HepG2 (cell line): Measurements from ENCODE around the gene CFAP210. TPM values are rescaled to one million over a fixed set of nuclear protein-coding genes. Genes with fewer than 3 reads are reported as not detected.

Source experiments
- ATAC-seq: fragments of 200-7000 bp; cut with Tn5 transposase; 3 replicates; pipeline ENCODE4 v1.9.1; 2020; ENCODE audit warnings: mild to moderate bottlenecking, moderate library complexity
- BruUV-seq: library from RNA; stranded (reverse); fragments of 400-500 nt; replicated peaks from 2 replicates; lab custom pipeline; 2021; lab: Mats Ljungman, UMichigan
- CTCF ChIA-PET: fragments of 300-600 bp; formaldehyde crosslinking; extraction: SDS; loops from one replicate; lab custom pipeline; 2021; ENCODE audit warnings: low total read pairs, inconsistent platforms, low intra/inter-chr PET ratio; lab: Yijun Ruan, JAX
- POLR2A ChIA-PET: fragments of 350-600 bp; sonication (Branson Sonifier 250); formaldehyde crosslinking; loops from one replicate; lab custom pipeline; 2020; ENCODE audit warnings: antibody characterized with exemption, inconsistent platforms; lab: Yijun Ruan, JAX
- DNase-seq: peaks from one replicate; pipeline ENCODE4 v3.0.0-alpha.2; 2015; ENCODE audit warnings: low spot score
- FAIRE-seq: peaks from 3 replicates; lab custom pipeline; 2011; peaks lifted over from hg19 to GRCh38; lab: Jason Lieb, UNC
- H2AFZ ChIP-seq: one replicate; pipeline ENCODE4 v1.6.1; 2011; ENCODE audit warnings: low read length, inconsistent platforms
- H3K27ac ChIP-seq: fragments of 300-600 bp; 3 replicates; pipeline ENCODE4 v1.8.0; 2011; ENCODE audit warnings: mixed run types, mild to moderate bottlenecking, mixed read lengths, low read length, inconsistent platforms; ENCODE audit not compliant: insufficient read depth; ENCODE audit errors: extremely low read length
- H3K27me3 ChIP-seq, 2 experiments: fragments of 200-600 bp in 1 of 2; 2 replicates in 1 of 2; 3 replicates in 1 of 2; pipeline versions ENCODE4 v1.6.0 to v1.8.0; 2011; ENCODE audit warnings: low read length in 2 of 2, mild to moderate bottlenecking in 2 of 2, moderate library complexity in 2 of 2, inconsistent platforms in 1 of 2; ENCODE audit not compliant: insufficient read depth in 2 of 2, control insufficient read depth in 1 of 2
- H3K36me3 ChIP-seq, 2 experiments: fragments of 200-600 bp in 1 of 2; replicated peaks in 1 of 2; 2 replicates in 1 of 2; 3 replicates in 1 of 2; pipeline versions ENCODE4 v1.5.1 to v1.8.0; 2011; ENCODE audit warnings: low read length in 2 of 2, inconsistent platforms in 1 of 2; ENCODE audit not compliant: insufficient read depth in 2 of 2, control insufficient read depth in 1 of 2
- H3K4me1 ChIP-seq: 2 replicates; pipeline ENCODE4 v1.5.1; 2012; ENCODE audit warnings: low read length, inconsistent platforms; ENCODE audit not compliant: insufficient read depth
- H3K4me2 ChIP-seq: 2 replicates; pipeline ENCODE4 v1.6.0; 2011; ENCODE audit warnings: low read depth, low read length, inconsistent platforms
- H3K4me3 ChIP-seq, 3 experiments: fragments of 200-600 bp in 1 of 3; sonication (generic), shearing (Covaris generic) in 1 of 3; replicated peaks in 1 of 3; 2 replicates each; pipeline ENCODE4 v1.5.1; 2011 to 2016; ENCODE audit warnings: low read length in 3 of 3, inconsistent platforms in 2 of 3, low read depth in 2 of 3, mild to moderate bottlenecking in 2 of 3, control low read depth in 1 of 3, mixed read lengths in 1 of 3; ENCODE audit not compliant: insufficient read depth in 1 of 3
- H3K79me2 ChIP-seq: one replicate; pipeline ENCODE4 v1.6.1; 2011; ENCODE audit warnings: low read length, inconsistent platforms; ENCODE audit not compliant: insufficient read depth
- H3K9ac ChIP-seq: 2 replicates; pipeline ENCODE4 v1.6.0; 2011; ENCODE audit warnings: mild to moderate bottlenecking, low read depth, low read length, inconsistent platforms; ENCODE audit not compliant: insufficient read depth
- H3K9me3 ChIP-seq: 2 replicates; pipeline ENCODE4 v1.5.1; 2012; ENCODE audit warnings: mild to moderate bottlenecking, low read length
- H4K20me1 ChIP-seq: 2 replicates; pipeline ENCODE4 v1.6.0; 2011; ENCODE audit warnings: inconsistent platforms, mild to moderate bottlenecking, low read length, moderate library complexity; ENCODE audit not compliant: insufficient read depth
- CEBPZ ChIP-seq: IDR thresholded peaks from 2 replicates; pipeline ENCODE4 v1.6.1; 2012; ENCODE audit warnings: low read length, improper control_type of control experiment
- E2F5 ChIP-seq: sonication (generic); formaldehyde crosslinking; conservative IDR thresholded peaks from 2 replicates; pipeline ENCODE4 v1.4.0; 2020; ENCODE audit warnings: missing genetic modification reagents
- FOXP1 ChIP-seq, 2 experiments: fragments of 450-650 bp in 1 of 2; IDR thresholded peaks; 2 replicates each; pipeline ENCODE4 v1.6.1; 2017 to 2018; ENCODE audit warnings: antibody characterized with exemption in 1 of 2
- GMEB1 ChIP-seq: sonication (generic); formaldehyde crosslinking; IDR thresholded peaks from 2 replicates; pipeline ENCODE4 v1.5.1; 2020; ENCODE audit warnings: missing genetic modification reagents, mild to moderate bottlenecking, borderline replicate concordance
- KDM3A ChIP-seq: IDR thresholded peaks from 2 replicates; pipeline ENCODE4 v1.6.1; 2018; ENCODE audit warnings: low read depth, missing compliant biosample characterization
- MED1 ChIP-seq: sonication (generic); formaldehyde crosslinking; IDR thresholded peaks from 2 replicates; pipeline ENCODE4 v1.4.0; 2020; ENCODE audit warnings: missing genetic modification reagents
- MTA1 ChIP-seq: sonication (generic); formaldehyde crosslinking; IDR thresholded peaks from 2 replicates; pipeline ENCODE4 v1.4.0; 2020; ENCODE audit warnings: missing genetic modification reagents, mild to moderate bottlenecking, borderline replicate concordance
- NFE2L2 ChIP-seq: fragments of 150-350 bp; IDR thresholded peaks from 2 replicates; pipeline ENCODE4 v1.6.1; 2014; ENCODE audit warnings: low read length
- REL ChIP-seq: sonication (generic); formaldehyde crosslinking; conservative IDR thresholded peaks from 2 replicates; pipeline ENCODE4 v1.8.0; 2022; ENCODE audit warnings: mild to moderate bottlenecking, missing genetic modification reagents, moderate library complexity
- ZNF10 ChIP-seq: sonication (generic); formaldehyde crosslinking; IDR thresholded peaks from 2 replicates; pipeline ENCODE4 v1.4.0; 2020; ENCODE audit warnings: mild to moderate bottlenecking, low read depth, missing genetic modification reagents, borderline replicate concordance
- ZNF30 ChIP-seq: sonication (generic); formaldehyde crosslinking; IDR thresholded peaks from 2 replicates; pipeline ENCODE4 v1.5.0; 2020; ENCODE audit warnings: mild to moderate bottlenecking, missing genetic modification reagents
- ZNF773 ChIP-seq: sonication (generic); formaldehyde crosslinking; IDR thresholded peaks from 2 replicates; pipeline ENCODE4 v1.4.0; 2020; ENCODE audit warnings: missing genetic modification reagents, borderline replicate concordance
- ZSCAN9 ChIP-seq: IDR thresholded peaks from 2 replicates; pipeline ENCODE4 v1.6.1; 2016; ENCODE audit warnings: borderline replicate concordance
- WGBS: methylation state at CpG from one replicate; pipeline ENCODE4 v1.1.6; 2017; ENCODE audit warnings: low lambda C conversion rate; 5-methylcytosine and 5-hydroxymethylcytosine counted together
- in situ Hi-C: cut with HindIII; loops from 2 replicates; pipeline ENCODE4 v1.10.0; 2017; ENCODE audit warnings: low pct_unique_long_range_greater_than_20kb; ENCODE audit not compliant: extremely low pct_ligation_motif_present
- intact Hi-C: fragments of 100-400 bp; cut with micrococcal nuclease; formaldehyde crosslinking; loops from one replicate; pipeline ENCODE4 v1.10.0; 2022; ENCODE audit not compliant: unreplicated experiment
- polyA plus RNA-seq, 8 experiments: library from polyadenylated mRNA; depleted of rRNA in 3 of 8; stranded (reverse) in 7 of 8; unstranded in 1 of 8; fragments of >200 nt; fragmentation: Illumina TruSeq in 4 of 8; extraction: Trizol in 4 of 8; gene quantifications; 2 replicates each; pipeline versions ENCODE4 v1.2.1 to v1.2.3, GENCODE V29; 2011 to 2016; ENCODE audit warnings: low read depth in 4 of 8, missing spikeins in 1 of 8, mixed read lengths in 1 of 8; ENCODE audit not compliant: insufficient read depth in 1 of 8
- total RNA-seq, 5 experiments: library from RNA; depleted of rRNA; stranded (reverse); fragments of >200 nt; fragmentation: Illumina TruSeq; extraction: Trizol; gene quantifications; 2 replicates each; pipeline ENCODE4 v1.2.3, GENCODE V29; 2016; ENCODE audit warnings: low read depth in 1 of 5

The CFAP210 gene
- total and polyA plus RNA-seq, 2 of the 13 experiments (the other 11 are each of a cell fraction or from before 2014, with no cell fraction given), result 0.18 TPM; not detected in 1

DNA sequence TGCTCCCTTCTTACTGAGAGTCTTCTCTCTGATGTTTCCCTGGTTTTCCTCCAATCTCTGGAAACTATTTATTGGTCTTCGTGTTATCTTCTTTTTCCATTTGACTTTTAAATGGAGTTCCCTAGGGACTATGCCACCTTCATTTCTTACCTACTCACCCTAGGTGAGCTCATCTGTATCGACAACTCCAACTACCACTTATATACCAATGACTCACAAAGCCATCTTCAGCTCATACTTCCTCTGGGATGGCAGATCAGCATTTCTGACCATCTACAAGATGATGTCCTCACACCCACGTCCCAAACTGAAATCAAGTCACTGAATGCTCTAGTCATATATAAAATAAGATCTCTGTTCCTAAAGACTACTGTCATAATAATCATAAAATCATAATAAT lies 40.6 kb downstream of the CFAP210 start:
- Histone ChIP-seq H3K79me2 (no peaks in the 10 kb centered on the region), H3K27me3 (no peaks in the 10 kb centered on the region), H3K4me2 (no peak overlapping the region), H4K20me1 (no peaks in the 10 kb centered on the region), H3K4me1 (no peaks in the 10 kb centered on the region), H2AFZ (no peak overlapping the region), H3K27ac (no peak overlapping the region), H3K4me3 (no peak overlapping the region), H3K36me3 (no peaks in the 10 kb centered on the region), H3K9ac (no peak overlapping the region), H3K9me3 (no peaks in the 10 kb centered on the region)
- WGBS, result 19% methylated on average over 3 of the region's 3 CpGs
- intact Hi-C loops, result no loop called here
- ChIA-PET POLR2A (no interaction called here), CTCF (no interaction called here)
- DNase-seq (no peak), ATAC-seq (peak; percentile 23), FAIRE-seq (no peak)
- no TSS peak for BruUV-seq
- TF ChIP-seq KDM3A (CRISPR knock-in tag) (no peak), NFE2L2 (no peak), ZNF30 (CRISPR knock-in tag) (no peak), MED1 (CRISPR knock-in tag) (no peak), ZNF773 (CRISPR knock-in tag) (no peak)
- in situ Hi-C loops, result no loop called here

DNA sequence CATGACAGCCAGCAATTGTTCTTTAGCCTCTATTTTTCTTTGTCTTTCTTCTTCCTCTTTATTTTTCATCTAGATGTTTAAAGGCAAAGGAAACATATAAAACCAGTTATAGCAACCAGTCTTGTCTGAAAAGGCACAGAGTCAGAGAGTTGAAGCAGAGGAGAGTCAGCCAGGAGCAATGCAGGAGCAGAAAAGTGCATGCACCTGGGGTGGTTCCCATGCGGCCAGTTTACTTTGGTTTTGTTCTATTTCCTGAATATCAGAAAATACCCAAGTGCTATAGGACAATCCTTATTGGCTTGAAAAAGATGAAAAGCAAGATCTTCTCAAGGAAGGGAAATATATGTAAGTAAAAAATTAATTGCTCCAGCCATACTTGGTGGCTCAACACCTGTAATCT lies 44.9 kb downstream of the CFAP210 start:
- no peak for FAIRE-seq
- no peaks in the 10 kb centered on the region for H4K20me1 ChIP-seq
- DNase-seq, result no peak
- ChIA-PET CTCF (no interaction called here), POLR2A (no interaction called here)
- no peaks in the 10 kb centered on the region for H3K79me2 ChIP-seq
- H2AFZ ChIP-seq, result no peak overlapping the region
- peak; percentile 22; the same call in 1 of the 3 replicates for ATAC-seq
- in situ Hi-C loops (no loop called here), intact Hi-C loops (no loop called here)
- 57% methylated on average over 1 of the region's 1 CpG for WGBS
- no TSS peak for BruUV-seq
- H3K4me3 ChIP-seq, result no peak overlapping the region
- no peaks in the 10 kb centered on the region for H3K9me3 ChIP-seq
- no peak overlapping the region for H3K9ac ChIP-seq
- no peak overlapping the region for H3K27ac ChIP-seq
- no peaks in the 10 kb centered on the region for H3K27me3 ChIP-seq
- H3K4me2 ChIP-seq, result no peak overlapping the region
- no peaks in the 10 kb centered on the region for H3K4me1 ChIP-seq
- H3K36me3 ChIP-seq, result no peaks in the 10 kb centered on the region
- TF ChIP-seq CEBPZ, result no peak
- TF ChIP-seq GMEB1 (CRISPR knock-in tag), result no peak
- TF ChIP-seq ZSCAN9, result no peak
- TF ChIP-seq MTA1 (CRISPR knock-in tag), result no peak
- TF ChIP-seq ZNF10 (CRISPR knock-in tag), result no peak
- TF ChIP-seq REL (CRISPR knock-in tag), result no peak
- no peak for TF ChIP-seq FOXP1 (IDR thresholded peaks at IDR 0.05)
- no peak for TF ChIP-seq FOXP1 (CRISPR knock-in tag; IDR thresholded peaks at IDR 0.05)
- TF ChIP-seq E2F5 (CRISPR knock-in tag), result no peak
